ELR (cell line): Measurements from ENCODE around the gene LGR5.
"Not testable (repeated sequence)": the region's sequence is repeated elsewhere in the genome, so short reads cannot be mapped to it uniquely, and the experiment has no call there.

Experiments
- DNase-seq: peaks from one replicate; pipeline ENCODE4 v3.0.0-alpha.2; 2015; ENCODE audit warnings: low read depth

LGR5 gene

GRCh38 chr12:71551529-71551928 lies 111.9 kb downstream of the LGR5 start:
- DNase-seq: peak; percentile 55

- peak; percentile 12 for DNase-seq
These were observed 113.3 kb downstream of the LGR5 start for GRCh38 chr12:71552728-71553501.

DNA sequence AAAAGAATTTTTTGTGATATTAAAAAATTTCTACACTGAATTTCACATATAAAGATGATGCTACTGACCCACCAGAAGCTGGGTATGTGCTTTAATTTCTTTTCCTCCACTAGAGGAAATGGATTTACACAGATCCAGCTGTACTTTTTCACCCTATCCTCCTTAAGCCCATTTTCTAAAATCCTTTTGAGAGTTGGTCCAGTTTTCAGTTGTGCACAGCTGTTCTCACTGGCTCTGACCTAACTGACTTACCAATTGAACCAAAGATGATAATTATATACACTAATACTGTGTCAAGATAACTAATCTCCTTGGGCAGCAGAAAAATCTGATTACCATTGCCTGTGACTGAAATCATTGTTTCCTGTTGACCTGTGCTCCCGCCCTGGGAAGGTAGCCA lies 115.6 kb downstream of the LGR5 start:
- DNase-seq: no peak

GRCh38 chr12:71555789-71556188 lies 116.2 kb downstream of the LGR5 start:
- DNase-seq: not testable (repeated sequence)

- no peak for DNase-seq
These were observed 116.8 kb downstream of the LGR5 start for GRCh38 chr12:71556448-71556847.

GRCh38 chr12:71556875-71557274 lies 117.3 kb downstream of the LGR5 start:
- DNase-seq: peak; percentile 97

GRCh38 chr12:71558445-71558844 lies 118.8 kb downstream of the LGR5 start:
- DNase-seq: no peak

DNA sequence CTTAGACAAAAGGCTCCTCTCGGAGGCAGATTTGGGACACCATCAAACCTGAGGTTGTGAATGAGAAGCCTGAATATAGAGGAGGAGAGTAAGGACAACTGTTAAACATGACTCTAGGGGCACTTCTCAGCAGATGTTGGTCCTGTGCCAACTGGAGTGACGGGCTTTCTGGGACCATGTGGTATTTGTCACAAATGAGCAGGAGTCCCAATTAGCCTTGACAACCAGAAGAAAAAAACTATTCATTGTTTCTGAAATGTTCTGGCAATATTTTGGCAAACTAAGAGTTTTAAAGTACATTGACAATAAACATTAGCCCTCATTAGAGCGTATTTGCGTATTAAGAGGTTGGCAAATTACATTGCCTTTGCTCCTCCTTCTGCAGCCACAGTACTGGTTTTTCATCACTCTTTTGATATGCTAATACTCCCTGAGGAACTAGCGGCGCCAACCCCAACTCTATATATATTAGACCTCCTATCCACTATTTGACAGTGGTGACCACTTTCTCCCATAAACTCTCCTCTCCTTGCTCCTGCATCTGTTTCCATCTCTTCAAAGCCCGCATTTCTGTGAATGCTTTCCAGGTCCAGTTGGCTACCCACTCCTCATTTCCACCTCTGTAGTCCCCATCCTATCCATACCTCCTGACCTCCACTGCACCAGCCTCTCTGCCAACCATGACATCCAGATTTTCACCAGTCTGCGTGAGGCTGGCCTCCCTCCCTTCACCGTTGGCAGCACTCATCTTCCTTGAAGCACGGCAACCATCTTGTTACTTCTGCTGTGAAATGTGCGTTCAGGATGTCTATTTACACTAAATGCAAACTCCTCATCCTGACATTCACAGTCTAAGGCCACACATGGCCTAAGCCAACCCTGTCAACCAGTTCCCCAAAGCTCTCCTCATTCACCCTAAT lies 123.3 kb downstream of the LGR5 start:
- no peak for DNase-seq

DNA sequence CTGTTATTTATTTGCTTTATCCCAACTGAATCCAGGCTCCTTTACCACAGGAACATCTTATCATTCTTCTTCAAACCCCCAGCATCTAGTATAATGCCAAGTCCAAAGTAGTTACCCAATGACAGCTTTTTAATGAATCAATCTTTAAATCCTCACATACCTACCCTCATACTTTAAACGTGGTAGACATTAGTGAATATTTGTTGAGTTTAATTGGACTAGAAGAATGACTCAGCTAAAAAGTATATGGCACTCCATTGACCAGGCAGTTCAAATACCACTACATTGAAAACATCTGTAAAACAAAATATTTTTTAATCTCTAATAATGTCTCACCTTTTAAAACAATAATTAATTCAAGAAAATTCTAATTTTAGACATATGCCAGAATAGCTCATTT lies 125.9 kb downstream of the LGR5 start:
- DNase-seq: no peak

DNA sequence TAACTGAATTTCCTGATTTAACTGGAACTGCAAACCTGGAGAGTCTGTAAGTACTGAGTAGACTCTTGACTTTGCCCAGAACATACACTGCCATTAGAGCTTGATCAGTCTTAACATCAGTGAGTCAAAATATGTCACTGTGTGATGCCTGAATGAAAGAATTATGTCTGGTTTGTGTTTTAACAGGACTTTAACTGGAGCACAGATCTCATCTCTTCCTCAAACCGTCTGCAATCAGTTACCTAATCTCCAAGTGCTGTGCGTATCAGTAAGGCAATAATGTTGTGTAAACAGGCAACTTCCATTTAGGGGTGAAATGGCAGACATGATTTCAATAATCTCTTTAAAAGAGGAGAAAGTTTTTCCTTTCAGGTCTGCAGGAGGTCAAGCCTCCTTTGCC lies 127.1 kb downstream of the LGR5 start:
- DNase-seq: no peak

- peak; percentile 12 for DNase-seq
These were observed 127.9 kb downstream of the LGR5 start for GRCh38 chr12:71567537-71567936.

GRCh38 chr12:71569885-71570284 lies 130.3 kb downstream of the LGR5 start:
- not testable (repeated sequence) for DNase-seq

GRCh38 chr12:71576496-71576895 lies 136.9 kb downstream of the LGR5 start:
- no peak for DNase-seq

- no peak for DNase-seq
These were observed 139.2 kb downstream of the LGR5 start for GRCh38 chr12:71578694-71579258.

- DNase-seq: no peak
These were observed 141.6 kb downstream of the LGR5 start for GRCh38 chr12:71581206-71581605.

GRCh38 chr12:71582925-71583324 lies 143.3 kb downstream of the LGR5 start:
- no peak for DNase-seq

- no peak for DNase-seq
These were observed 144.8 kb downstream of the LGR5 start for GRCh38 chr12:71584356-71584755.

DNA sequence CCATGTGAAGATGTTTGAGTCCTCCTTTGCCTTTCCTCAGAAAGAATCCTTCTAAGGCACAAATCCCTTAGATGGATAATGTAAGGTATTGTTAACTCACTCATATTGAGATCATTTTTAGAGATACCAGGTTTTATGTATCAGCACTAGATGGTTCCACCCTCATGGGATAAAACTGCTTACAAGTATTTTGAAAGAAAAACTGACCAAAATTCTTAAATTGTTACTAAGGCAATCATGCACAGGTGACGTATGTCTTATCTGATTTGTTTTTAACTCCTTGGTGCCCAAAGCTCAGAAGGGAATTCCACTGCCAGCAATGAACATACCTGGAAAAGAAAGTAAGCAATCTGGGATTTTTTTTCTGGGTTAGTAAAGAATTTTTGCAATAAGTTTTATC lies 145.6 kb downstream of the LGR5 start:
- DNase-seq: peak; percentile 15

GRCh38 chr12:71587012-71587411 lies 147.4 kb downstream of the LGR5 start:
- no peak for DNase-seq

DNA sequence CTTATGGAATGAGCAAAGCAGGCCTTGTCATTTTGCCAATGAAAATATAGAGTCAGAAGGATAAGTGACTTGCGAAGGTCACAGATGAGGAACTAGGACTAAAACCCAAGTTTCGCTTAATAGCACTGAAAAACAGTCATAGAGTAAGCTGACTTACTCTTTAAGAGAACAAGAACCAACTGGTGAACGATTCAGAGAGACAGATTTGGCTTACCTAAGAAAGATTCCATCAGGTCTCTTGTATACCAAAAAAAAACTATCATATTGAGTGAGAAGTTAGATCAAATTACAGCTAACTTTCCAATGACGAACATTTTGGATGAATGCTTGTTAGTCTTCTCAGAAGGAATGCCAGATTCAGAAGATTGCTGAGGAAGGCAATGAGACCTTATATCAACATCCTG lies 149.9 kb downstream of the LGR5 start:
- DNase-seq: no peak

GRCh38 chr12:71591601-71592000 lies 152.0 kb downstream of the LGR5 start:
- DNase-seq: no peak

DNA sequence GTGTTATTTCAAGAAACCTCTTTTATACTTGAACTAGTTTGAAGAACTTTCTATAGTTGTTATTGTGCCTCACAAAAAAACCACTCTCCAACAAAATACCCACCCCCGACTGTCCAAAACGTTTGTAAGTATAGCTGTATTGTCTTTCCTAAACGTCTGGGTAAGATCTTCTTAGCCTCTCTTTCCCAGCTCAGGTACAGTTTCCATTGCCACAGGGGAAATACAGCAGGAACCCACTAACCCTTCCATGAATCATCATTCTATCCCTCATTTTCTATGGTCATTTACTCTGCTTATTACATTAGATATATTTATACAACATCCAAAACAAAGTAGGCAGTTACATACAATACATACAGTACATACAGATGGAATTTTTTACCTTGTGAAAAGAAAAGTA lies 153.2 kb downstream of the LGR5 start:
- DNase-seq: no peak
